HG02943 (cell line): ENCODE measurements around the gene NRGN.
A peak's percentile ranks its signal among the peaks of the same experiment; 100 is the strongest.
"Not testable (repeated sequence)": the region's sequence is repeated elsewhere in the genome, so short reads cannot be mapped to it uniquely, and the experiment has no call there.

Experiments
- ATAC-seq: cut with Tn5 transposase; IDR thresholded peaks from one replicate; pipeline ENCODE4 v1.9.1; 2021; ENCODE audit warnings: mild to moderate bottlenecking, low read depth, moderate library complexity; ENCODE audit not compliant: unreplicated experiment

NRGN gene

DNA sequence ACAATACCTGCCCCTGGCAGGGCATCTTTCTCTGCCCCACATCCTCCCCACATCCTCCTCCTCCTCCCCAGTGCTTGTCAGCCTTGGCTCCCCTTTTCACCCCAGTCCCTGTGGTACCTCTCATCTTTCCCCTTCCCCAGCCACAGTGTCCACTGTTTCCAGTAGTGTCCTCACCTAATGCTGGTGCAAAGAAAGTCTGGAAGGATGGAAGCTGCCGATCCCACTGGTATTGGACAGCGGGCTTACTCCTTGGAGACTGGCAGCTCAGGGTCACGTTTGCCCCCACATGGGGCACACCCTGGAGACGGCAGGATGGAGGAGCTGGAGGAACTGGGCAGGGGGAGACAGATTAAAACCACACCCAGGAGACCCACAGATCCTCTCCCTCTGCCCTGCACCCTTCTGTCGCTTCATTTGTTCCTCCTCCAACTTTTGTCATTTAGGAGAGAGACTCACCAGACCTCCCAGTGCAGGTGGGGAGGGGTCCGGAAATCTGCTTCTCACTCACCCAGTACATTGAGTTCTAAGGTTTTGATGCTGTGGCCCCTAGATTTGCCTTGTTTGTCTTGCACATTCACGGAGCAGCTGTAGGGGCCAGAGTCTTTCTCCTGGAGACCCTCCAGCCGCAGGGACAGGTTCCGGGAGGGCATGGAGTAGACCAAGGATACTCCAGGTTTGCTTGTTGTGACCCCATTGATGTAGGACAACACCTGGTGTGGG, 16.5 kb downstream of the NRGN start:
- no peak for ATAC-seq

DNA sequence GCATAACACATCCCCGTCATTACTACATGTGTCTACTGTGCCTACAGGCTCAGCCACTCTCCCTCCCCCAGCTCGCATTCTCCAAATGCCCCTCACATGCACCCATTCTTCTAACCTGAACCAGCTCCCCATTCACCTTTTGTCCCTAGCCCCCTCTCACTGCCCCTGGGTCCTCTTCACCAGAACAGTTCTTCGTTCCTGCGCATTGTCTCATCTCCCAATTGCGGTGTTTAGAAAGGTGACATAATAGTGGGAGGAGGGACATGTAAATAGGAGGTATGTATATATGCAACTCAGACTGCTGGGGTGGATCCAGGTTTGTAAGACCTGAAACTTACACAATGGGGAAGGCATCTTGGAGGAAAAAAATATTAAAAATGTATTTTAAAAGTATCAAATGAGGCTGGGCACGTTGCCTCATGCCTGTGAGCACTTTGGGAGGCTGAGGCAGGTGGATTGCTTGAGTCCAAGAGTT, 17.0 kb downstream of the NRGN start:
- ATAC-seq = no peak

DNA sequence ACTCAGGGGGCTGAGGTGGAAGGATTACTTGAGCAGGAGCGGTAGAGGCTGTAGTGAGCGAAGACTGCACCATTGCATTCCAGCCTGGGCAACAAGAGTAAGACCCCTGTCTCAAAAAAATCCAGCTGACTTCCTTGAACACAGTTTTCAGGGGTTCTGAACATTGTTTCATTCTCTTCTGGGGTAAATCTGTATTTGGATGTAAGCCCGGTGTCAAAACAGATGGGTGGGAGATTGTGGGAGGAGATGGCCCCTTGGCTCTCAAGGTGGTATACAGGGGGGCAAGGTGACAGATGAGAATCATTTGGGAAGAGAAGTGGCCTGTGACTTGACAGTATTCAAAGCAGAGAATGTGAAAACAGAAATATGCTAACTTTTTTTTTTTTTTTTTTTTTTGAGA, 17.6 kb downstream of the NRGN start:
- no peak for ATAC-seq

DNA sequence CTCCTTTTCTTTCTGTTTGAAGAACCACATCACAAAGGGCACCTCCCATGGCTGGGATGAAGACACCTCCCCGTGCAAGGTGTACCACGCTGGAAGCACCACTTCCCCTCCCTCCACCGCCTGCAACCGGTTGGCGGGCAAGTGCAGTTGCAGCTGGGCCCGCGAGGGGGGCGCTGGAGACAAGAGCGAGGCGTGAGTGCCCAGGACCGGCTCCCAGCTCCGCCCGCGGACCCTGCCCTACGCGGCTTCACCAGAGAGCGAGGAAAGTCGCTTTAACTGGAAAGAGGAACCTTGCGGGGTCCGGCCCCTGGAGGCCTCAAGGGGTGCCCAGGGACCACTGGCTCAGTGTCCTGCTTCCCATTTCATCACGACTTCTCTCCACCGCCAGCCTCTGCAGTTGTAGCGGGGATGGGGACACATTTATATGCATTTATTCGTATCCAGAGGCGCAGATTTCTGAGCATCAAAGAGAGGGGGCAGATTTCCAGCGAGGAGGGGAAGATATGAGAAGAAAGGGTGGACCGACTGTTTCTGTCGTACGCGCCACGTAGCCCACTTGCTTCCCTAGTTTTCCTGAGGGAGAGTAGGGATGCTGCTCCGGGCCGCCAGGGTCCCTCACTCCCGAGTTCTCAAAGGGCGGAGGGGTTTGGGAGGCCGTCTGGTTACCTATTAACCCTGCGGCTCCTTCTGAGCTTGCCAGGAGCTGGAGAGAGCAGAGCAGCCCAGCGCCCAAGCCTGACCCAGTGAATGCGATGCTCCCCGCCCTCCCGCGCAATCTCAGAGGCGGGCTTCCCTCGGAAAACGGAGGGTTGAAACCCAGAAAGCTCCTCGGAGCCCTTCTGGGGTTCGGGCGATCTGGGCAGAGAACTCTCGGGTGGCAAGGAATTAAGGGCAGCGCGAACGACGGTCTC, 18.9 kb downstream of the NRGN start:
- ATAC-seq = peak; percentile 45

DNA sequence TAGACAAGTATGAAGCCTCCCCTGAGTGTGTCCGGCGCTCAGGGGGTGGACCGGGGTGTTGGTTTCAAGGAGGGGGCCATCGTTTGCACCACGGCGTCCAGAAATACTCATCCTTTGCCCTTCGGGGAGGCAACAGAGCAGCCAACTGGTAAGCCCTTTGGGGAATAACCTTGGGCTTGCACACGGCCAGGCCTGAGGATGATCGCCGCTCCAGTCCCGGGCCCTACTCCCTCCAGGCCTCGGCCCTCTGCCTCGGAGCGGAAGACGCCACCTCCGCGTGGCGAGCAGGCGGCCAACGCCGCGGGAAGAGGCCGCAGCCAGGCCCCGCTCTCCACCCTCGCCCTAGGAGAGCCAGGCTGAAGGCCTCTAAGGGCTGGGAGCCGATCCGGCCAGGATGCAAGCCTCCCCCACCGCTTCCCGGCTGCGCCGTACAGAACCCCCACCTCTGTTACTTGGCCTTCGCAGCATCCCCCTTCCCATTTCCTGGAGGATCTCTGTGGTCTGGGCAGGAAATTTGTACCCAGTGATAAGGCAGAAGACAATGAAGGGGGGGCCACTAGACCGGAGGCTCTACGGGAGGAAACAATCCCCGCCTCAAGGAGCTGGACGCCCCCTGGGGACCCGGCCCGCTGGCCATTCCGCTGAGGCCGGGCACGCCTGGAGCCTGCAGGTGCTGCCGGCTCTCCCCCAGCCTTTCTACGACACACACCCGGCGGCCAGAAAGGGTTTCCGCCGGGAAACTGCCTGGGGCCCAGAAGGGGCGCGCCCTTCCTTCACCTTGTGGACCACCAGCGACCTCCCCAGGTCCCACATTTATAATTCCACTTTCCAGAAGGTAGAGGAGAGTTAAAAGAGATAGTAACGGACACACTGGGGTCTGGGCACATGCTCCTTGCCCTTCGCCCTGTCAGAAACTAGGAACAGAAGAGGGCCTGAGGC, 19.8 kb downstream of the NRGN start:
- peak; percentile 16 for ATAC-seq

DNA sequence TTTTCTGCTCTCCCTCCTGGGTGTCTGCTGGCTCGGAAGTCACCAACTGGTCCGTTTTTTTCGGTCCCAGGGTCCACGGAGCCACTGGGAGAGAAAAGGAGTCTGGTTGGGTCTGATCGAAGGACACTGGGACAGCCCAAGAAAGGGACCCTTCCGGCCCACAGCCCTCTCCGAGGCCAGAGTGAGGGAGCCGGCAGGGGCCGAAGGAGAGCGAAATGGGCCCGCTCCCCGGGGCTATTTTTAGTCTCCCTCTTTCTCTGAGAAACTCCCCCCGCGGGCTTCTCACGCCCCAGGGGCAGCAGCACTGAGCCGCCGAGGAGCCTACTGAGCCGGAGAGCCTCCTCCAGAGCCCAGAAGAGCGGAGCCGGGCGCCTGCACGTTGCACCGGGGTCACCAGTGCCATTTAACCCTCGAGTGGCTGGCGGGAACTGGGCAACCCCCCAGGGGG, 20.5 kb downstream of the NRGN start:
- ATAC-seq = peak; percentile 33

DNA sequence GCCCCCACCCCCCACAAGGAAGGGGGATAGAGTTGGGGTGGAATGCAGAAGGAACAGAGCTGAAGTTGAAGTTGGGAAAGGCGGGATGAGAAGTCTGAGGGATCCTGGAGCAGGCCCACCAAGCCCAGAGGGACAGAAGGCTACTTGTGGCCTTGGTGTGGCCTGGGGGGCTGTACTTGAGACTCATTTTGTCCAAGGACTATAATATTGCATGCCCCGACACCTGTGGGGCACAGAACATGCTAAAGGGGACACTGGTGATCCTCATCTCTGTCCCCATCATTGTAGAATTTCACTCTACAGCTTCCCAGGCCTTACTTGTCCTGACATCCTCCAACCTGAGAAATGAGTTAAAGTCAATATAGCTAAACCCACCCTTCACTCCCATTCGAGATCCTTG, 21.1 kb downstream of the NRGN start:
- ATAC-seq = no peak

DNA sequence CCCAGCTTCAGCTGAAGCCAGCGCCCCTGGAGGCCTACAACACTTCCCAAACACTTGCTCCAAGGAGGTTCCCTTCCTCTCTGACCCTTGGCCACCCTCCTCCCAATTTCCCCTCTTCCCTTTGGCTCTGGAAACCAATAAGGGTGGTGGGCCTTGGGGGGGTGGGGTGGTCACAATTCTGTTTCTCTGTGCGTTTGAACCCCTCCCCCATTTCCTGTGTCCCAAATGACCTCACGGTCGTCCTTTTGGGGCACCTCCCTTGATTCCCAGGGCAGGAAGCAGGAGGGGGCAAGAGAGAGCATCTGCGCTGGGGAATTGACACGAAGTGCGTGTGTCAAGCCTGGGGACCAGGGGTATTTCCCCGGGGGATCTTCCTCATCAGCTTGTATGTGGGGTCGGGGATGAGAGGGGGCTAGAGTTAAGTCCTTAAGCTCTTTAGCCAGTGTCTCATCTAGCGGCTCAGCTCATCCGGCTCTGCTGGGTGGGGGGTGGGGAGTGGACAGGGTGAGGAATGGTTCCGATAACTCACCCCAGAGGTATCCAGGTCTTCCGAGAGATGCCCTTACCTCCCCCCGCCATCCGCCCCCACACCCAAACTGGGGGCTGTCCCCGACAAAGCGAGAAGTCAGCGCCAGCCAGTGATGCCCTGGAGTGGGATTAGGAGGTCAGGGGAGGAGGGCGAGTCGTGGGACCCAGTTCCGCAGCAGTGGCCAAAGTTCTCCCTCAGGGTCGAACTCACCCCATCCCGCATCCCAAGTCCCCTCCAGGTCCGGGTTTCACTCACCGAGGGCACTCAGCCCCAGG, 21.8 kb downstream of the NRGN start:
- no peak for ATAC-seq

DNA sequence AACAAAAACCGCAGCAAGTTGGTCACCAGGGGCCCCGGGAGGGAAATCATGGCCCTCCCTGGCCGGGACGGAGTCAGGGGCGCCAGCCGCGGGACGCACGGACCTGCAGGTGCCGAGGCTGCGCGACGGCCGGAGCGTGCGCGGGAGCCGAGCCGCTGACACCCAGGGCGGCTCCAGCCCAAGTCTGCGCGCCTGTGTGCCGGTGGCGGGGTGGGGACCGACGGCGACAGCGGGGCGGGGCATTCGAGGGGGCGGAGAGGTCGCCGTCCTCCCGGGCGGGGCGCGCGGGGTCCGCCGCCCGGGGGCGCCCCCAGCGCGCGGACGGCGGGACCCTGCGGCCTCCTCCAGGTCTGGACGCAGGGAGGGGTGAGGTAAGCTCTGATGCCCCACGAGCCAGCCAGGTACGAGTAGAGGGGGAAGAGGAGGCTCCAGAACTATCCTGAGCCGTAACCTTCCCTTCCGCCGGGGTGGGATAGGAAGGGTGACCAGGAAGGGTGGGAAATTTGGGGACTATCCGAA, 22.4 kb downstream of the NRGN start, which contains the start of gene ESAM:
Gene ESAM (minus strand): TSS at position 186 of the 519 bp plus-strand sequence. CDS start 136 bp downstream, at position 50.
- peak; percentile 45 for ATAC-seq

DNA sequence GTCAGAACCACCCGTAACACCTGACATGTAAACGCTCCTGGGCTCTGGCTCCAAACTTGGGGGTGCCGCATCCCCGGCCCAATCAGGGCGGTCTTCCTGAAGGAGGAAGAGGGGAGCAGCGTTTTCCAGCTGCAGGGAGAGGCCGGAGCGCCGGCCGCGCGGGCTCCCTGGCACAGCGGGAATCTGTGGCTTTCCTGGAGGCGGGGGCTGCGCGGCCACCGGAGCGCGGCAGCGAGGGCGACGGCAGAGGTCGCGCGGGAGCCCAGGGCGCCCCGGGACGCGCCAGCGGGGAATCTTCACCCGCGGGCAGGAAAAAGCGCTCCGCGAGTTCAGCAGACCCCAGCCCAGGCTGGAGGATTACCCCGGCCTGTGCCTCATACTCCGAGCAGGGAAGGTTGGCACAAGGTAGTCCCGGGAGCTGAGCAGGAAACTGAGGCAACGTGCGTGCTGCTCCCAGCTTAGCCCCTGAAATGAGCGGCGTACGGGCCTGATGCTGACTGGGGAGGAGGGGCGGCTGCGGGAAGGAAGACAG, 22.9 kb downstream of the NRGN start:
- peak; percentile 10 for ATAC-seq

DNA sequence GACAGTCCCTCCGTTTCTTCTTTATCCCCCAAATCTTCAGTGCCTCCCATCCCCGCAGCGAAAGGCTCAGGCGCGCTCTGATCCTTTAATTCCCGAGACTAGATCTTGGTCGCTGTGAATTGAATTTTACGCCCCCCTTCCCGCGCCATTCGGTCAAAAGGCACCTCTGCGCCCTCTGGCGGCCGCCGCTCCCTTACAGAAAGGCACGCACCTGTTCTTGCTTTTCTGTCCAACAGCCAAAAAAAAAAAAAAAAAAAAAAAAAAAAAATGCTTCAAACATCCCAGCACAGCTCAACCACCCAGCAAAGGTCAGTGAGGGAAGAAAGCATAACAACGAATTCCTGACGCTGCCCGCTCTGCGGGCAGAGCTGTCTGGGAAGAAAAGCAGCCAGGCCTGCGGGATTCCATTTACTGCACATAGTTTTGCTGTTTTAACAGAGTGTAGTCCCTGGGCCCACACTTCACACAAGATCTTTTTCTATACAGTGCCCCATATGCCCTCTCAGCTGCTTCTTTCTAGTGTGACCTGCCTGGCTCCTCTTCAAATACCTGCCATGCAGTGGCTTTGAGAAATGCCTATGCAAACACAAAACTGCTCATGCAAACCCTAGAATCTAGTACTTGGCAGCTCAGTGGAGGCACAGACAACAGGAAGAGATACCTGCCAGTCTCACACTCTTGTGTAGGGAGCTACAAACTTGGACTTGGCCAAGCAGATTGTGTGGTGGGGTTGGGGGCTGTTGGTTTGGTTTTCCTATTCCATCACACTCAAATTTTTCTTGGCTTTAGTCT, 23.6 kb downstream of the NRGN start:
- ATAC-seq = peak; percentile 26

DNA sequence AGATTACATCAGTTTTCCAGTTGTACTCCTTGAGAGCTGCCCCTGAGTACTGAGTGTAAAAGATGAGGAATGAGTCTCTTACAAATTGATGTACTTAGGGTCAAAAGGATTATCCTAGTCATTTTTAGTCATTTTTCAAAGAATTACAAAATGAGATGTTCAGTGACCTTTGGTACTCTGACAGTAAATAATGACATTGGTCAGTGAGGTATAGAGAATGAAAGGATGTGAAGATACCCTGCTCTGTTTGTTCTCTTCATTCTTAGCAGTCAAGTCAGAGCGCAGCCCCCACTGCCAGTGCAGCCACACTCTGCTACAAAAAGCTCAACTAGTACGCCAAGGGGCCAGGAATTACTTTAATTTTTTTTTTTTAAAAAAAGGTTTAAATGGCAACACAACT, 26.4 kb downstream of the NRGN start:
- no peak for ATAC-seq

DNA sequence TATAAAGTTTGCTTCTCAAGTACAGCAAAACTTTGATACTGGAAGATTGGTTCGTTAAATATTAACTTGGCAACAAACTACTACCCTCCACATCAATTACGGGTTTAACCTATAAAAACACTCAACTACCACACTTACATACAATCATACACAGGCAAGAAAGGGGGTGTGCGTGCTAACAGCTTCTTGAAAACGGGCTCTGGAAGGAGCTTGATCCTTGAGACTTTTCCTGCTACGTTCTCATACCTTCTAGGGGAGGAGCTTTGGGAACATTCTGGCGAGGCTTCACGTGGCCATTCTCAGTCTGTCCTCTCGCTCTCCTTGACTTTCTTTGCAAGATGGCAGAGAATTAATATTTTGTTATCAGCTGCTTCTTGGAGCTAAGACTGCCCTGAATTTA, 29.2 kb downstream of the NRGN start:
- ATAC-seq = no peak

DNA sequence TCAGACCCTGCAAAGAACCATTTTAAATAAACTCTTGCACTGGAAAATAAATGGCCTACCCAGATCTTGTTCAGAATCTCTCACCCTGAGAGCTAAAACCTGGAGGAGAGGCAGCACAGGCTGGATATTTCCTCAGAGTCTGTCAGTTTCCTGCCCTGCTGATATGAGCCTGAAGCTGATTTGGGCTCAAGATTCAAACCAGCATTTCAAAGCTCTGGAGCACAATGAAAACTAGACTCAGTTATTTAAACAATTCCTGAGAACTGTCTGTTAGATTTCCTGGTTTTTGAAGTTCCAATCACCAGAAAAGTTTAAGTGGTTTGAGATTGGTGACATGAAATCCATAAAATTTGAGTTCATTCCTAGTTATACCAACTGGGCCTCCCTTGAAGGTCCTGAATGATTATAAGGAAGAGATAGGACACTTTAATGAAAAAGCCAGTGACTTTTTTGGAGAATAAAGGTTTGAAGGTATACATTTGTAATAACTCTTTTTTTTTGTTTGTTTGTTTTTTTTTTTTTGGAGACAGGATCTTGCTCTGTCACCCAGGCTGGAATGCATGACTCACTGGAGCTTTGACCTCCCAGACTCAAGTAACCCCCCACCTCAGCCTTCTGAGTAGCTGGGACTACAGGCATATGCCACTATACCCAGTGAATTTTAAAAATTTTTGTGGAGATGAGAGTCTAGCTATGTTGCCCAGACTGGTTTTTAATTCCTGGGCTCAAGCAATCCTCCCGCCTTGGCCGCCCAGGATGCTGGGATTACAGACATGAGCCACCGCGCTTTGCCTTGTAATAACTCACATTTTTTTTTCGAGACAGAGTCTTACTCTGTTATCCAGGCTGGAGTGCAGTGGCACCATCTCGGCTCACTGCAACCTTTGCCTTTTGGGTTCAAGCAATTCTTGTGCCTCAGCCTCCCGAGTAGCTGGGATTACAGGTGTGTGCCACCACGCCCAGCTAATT, 30.3 kb downstream of the NRGN start:
- no peak for ATAC-seq

DNA sequence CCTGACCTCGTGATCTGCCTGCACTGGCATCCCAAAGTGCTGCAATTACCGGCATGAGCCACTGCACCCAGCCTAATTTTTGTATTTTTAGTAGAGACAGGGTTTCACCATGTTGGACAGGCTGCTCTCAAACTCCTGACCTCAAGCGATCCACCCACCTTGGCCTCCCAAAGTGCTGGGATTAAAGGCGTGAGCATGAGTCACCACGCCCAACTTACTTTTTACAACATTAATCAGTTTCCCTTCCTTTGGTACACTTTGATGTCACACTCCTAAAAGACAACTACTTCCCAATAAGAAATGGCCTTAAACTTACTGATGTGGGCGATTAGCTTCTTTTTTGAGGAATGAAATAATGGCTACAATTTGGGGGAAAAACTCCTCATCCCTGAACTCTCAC, 31.2 kb downstream of the NRGN start:
- ATAC-seq = not testable (repeated sequence)

DNA sequence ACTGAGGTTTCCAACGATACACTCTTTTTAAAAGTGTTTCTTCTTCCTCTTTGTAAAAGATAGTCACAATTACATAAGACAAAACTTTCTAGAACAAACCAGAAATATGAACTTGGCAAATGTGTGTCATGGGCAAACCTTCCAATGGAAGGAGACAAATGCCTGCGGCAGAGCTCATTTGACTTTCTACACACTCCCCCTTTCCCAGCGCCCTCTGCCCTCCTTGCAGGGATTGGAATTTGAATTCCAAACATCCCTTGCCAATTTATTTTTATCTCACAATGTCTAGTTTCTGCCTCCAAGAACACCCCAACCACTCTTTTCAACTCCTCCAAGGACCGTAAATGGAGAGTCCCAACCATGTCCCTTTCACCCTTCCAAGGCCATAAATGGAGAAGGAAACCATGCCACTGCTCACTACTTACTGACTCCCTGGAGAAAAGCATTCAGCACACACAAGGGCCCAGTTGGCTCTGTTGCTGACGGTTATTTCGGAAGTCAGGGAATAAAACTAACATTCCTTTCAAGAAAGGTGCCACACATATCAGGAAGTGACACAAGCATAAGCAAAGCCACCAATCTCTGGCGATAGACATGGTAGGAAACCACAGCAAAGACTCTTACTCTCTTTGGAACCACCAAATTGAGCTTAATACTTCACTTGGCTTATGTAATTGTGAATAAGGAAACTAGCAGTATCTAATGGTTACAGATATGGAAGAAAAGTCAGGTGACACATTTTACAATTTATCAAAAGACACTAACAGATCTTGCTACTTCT, 37.3 kb downstream of the NRGN start:
- ATAC-seq = no peak
